ENCODE measurements around the gene SLC2A14.
"Not testable (repeated sequence)": the region's sequence is repeated elsewhere in the genome, so short reads cannot be mapped to it uniquely, and the experiment has no call there.

SLC2A14 gene

GRCh38 chr12:7834701-7835100 is 38.0 kb downstream of the SLC2A14 start:
- Histone ChIP-seq H3F3A (ENCODE audit: insufficient read depth, low read length) (no peaks in the 10 kb centered on the region), H2AFZ (ENCODE audit: low read length) (no peak overlapping the region), H3K4me1 (ENCODE audit: insufficient read depth, low read length, severe bottlenecking) (no peaks in the 10 kb centered on the region), H3K27me3 (ENCODE audit: insufficient read depth, low read length) (no peaks in the 10 kb centered on the region), H3K9me3 (ENCODE audit: low read length) (no peaks in the 10 kb centered on the region), H3K4me3 (ENCODE audit: low read depth, low read length, poor library complexity, severe bottlenecking) (no peak overlapping the region), H3K9ac (ENCODE audit: low read length) (no peak overlapping the region), H3K27ac (ENCODE audit: low read depth, low read length, poor library complexity, severe bottlenecking) (no peak overlapping the region), H4K20me1 (ENCODE audit: insufficient read depth, low read length) (no peaks in the 10 kb centered on the region), H3K79me2 (ENCODE audit: insufficient read depth, low read length) (no peaks in the 10 kb centered on the region), H3K36me3 (ENCODE audit: insufficient read depth, low read length) (no peaks in the 10 kb centered on the region), H3K4me2 (ENCODE audit: low read length) (no peak overlapping the region), H3K9me2 (ENCODE audit: low read depth, low read length) (no peaks in the 10 kb centered on the region)
- TF ChIP-seq CTCF (IDR thresholded peaks at IDR 0.05; ENCODE audit: low read length) = no peak
- no peak for TF ChIP-seq EZH2 (IDR thresholded peaks at IDR 0.05; ENCODE audit: borderline replicate concordance, low read length)

GRCh38 chr12:7833831-7834230 is 38.9 kb downstream of the SLC2A14 start:
- Histone ChIP-seq H3K4me3 (ENCODE audit: low read depth, low read length, poor library complexity, severe bottlenecking) (no peak overlapping the region), H3K27me3 (ENCODE audit: insufficient read depth, low read length) (no peaks in the 10 kb centered on the region), H3K9me3 (ENCODE audit: low read length) (no peaks in the 10 kb centered on the region), H3K9ac (ENCODE audit: low read length) (no peak overlapping the region), H3K36me3 (ENCODE audit: insufficient read depth, low read length) (no peaks in the 10 kb centered on the region), H3K4me1 (ENCODE audit: insufficient read depth, low read length, severe bottlenecking) (no peaks in the 10 kb centered on the region), H3K9me2 (ENCODE audit: low read depth, low read length) (no peaks in the 10 kb centered on the region), H4K20me1 (ENCODE audit: insufficient read depth, low read length) (no peaks in the 10 kb centered on the region), H3F3A (ENCODE audit: insufficient read depth, low read length) (no peaks in the 10 kb centered on the region), H3K27ac (ENCODE audit: low read depth, low read length, poor library complexity, severe bottlenecking) (no peak overlapping the region), H3K4me2 (ENCODE audit: low read length) (no peak overlapping the region), H3K79me2 (ENCODE audit: insufficient read depth, low read length) (no peaks in the 10 kb centered on the region), H2AFZ (ENCODE audit: low read length) (no peak overlapping the region)
- TF ChIP-seq EZH2 (IDR thresholded peaks at IDR 0.05; ENCODE audit: borderline replicate concordance, low read length) = no peak
- TF ChIP-seq CTCF (IDR thresholded peaks at IDR 0.05; ENCODE audit: low read length) = no peak

DNA sequence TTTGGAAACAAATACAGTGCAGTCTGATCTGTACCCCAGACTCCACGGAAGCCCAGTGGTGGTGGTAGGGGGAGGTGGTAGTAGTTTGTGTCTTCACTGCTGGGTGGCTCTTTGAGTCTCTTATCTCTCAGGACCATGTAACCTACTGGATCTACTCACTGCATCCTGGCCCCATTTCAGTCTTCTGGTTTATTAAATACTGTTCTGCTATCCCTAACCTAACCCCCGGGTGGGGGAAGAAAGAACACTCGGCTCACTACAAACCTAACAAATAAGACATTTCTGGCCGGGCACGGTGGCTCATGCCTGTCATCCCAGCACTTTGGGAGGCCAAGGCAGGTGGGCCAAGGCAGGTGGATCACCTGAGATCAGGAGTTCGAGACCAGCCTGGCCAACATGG is 39.5 kb downstream of the SLC2A14 start:
- H2AFZ ChIP-seq (ENCODE audit: low read length) = not testable (repeated sequence)

DNA sequence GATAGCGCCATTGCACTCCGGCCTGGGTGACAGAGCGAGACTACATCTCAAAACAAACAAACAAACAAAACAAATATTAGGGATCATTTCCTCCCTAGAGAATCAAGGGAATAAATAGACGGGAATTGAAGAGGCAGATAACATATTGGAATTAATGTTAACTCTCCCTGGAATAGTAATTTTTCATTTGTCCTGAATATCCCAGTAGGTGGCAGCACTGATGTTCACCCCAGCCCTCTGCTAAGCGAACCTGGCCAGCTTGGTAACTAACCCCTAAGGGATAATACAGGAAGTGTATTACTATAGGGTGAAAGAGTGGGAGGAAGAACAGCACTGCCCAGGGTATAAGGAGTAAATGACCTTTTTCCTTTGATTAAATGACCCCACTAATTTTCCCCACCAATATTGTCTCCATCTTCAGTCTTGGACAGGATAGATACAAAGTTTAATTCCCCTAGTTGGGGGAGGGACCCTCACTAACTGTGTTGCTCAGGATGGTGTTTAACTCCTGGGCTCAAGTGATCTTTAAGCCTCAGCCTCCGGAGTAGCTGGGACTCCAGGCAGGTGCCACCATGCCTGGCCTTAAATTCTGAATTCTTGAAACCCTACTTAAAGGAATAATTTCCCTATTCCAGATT is 40.5 kb downstream of the SLC2A14 start:
- Histone ChIP-seq H3K4me1 (ENCODE audit: insufficient read depth, low read length, severe bottlenecking) (no peaks in the 10 kb centered on the region), H3K79me2 (ENCODE audit: insufficient read depth, low read length) (no peaks in the 10 kb centered on the region), H3K4me2 (ENCODE audit: low read length) (no peak overlapping the region), H3K4me3 (ENCODE audit: low read depth, low read length, poor library complexity, severe bottlenecking) (no peak overlapping the region), H3K9me2 (ENCODE audit: low read depth, low read length) (no peaks in the 10 kb centered on the region), H3K27ac (ENCODE audit: low read depth, low read length, poor library complexity, severe bottlenecking) (no peak overlapping the region), H3K9ac (ENCODE audit: low read length) (no peak overlapping the region), H3K27me3 (ENCODE audit: insufficient read depth, low read length) (no peaks in the 10 kb centered on the region), H4K20me1 (ENCODE audit: insufficient read depth, low read length) (no peaks in the 10 kb centered on the region), H3K9me3 (ENCODE audit: low read length) (no peaks in the 10 kb centered on the region), H3F3A (ENCODE audit: insufficient read depth, low read length) (no peaks in the 10 kb centered on the region), H3K36me3 (ENCODE audit: insufficient read depth, low read length) (no peaks in the 10 kb centered on the region), H2AFZ (ENCODE audit: low read length) (no peak overlapping the region)
- no peak for TF ChIP-seq EZH2 (IDR thresholded peaks at IDR 0.05; ENCODE audit: borderline replicate concordance, low read length)
- TF ChIP-seq CTCF (IDR thresholded peaks at IDR 0.05; ENCODE audit: low read length) = peak; percentile 55

More for the DNA sequence above, 39.5 kb downstream of the SLC2A14 start:
- not testable (repeated sequence) for H3K27me3 ChIP-seq (ENCODE audit: insufficient read depth, low read length); H3K36me3 ChIP-seq (ENCODE audit: insufficient read depth, low read length); H3K9ac ChIP-seq (ENCODE audit: low read length); H3K9me2 ChIP-seq (ENCODE audit: low read depth, low read length); H3K9me3 ChIP-seq (ENCODE audit: low read length); H3K27ac ChIP-seq (ENCODE audit: low read depth, low read length, poor library complexity, severe bottlenecking); H3K4me2 ChIP-seq (ENCODE audit: low read length); H3F3A ChIP-seq (ENCODE audit: insufficient read depth, low read length); H3K4me3 ChIP-seq (ENCODE audit: low read depth, low read length, poor library complexity, severe bottlenecking); H4K20me1 ChIP-seq (ENCODE audit: insufficient read depth, low read length); H3K79me2 ChIP-seq (ENCODE audit: insufficient read depth, low read length); H3K4me1 ChIP-seq (ENCODE audit: insufficient read depth, low read length, severe bottlenecking)

- H3K9me2 ChIP-seq (ENCODE audit: low read depth, low read length); H2AFZ ChIP-seq (ENCODE audit: low read length); H3K79me2 ChIP-seq (ENCODE audit: insufficient read depth, low read length); H3K27ac ChIP-seq (ENCODE audit: low read depth, low read length, poor library complexity, severe bottlenecking); H3K27me3 ChIP-seq (ENCODE audit: insufficient read depth, low read length); H3F3A ChIP-seq (ENCODE audit: insufficient read depth, low read length); H3K4me2 ChIP-seq (ENCODE audit: low read length); H3K9me3 ChIP-seq (ENCODE audit: low read length); H3K36me3 ChIP-seq (ENCODE audit: insufficient read depth, low read length); H4K20me1 ChIP-seq (ENCODE audit: insufficient read depth, low read length); H3K4me3 ChIP-seq (ENCODE audit: low read depth, low read length, poor library complexity, severe bottlenecking); H3K4me1 ChIP-seq (ENCODE audit: insufficient read depth, low read length, severe bottlenecking); H3K9ac ChIP-seq (ENCODE audit: low read length): not testable (repeated sequence)
Measured at GRCh38 chr12:7829737-7830136, 43.0 kb downstream of the SLC2A14 start.

All from OCI-LY1 (cell line).